Measurements from ENCODE around the gene CDY2B.
"Not testable (repeated sequence)": the region's sequence is repeated elsewhere in the genome, so short reads cannot be mapped to it uniquely, and the experiment has no call there.

The CDY2B gene

DNA sequence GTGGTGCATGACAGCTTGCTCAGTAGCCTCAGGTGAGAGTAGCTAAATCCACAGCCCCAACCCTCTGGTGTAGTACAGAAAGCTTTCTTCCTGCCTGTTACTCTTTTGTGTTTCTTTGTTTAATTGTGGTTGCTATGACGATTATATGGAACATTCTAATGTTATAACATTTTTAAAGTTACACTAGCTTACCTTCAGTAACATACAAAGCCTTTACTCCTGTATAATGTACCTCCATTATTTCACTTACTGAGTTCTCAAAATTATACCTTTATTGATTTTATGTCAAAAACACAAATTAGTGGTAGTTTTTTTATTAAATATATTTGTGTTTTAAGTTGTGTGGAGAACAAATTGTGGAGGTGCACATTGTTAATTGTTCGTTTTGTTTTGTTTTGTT lies at the start of gene CDY2B:
Gene CDY2B (minus strand): TSS at position 101 of the 400 bp plus-strand sequence. CDS start 328 bp downstream, outside the sequence.
- in situ Hi-C loops (cut with MboI; ENCODE audit: low sequenced_read_pairs) = not testable (repeated sequence)

DNA sequence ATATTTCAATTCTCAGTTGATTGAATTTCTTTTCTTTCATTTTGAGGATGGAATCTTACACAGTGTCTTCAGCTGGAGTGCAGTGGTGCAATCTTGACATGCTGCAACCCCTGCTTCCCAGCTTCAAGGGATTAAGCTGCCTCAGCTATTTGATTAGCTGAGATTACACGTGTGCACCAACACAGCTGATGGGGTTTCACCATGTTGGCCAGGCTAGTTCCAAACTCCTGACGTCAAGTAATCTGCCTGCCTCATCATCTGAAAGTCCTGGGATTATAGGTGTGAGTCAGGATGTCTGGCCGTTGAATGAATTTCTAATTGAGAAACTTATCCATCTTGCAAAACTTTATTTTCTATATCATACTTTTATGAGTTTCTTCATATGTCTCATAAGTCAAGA lies 28.0 kb upstream of the CDY2B start:
- in situ Hi-C loops (cut with MboI; ENCODE audit: low sequenced_read_pairs) = not testable (repeated sequence)

- in situ Hi-C loops (cut with MboI; ENCODE audit: low sequenced_read_pairs) = not testable (repeated sequence)
Observed at GRCh38 chrY:17907351-17907750, 27.3 kb upstream of the CDY2B start.

- in situ Hi-C loops (cut with MboI; ENCODE audit: low sequenced_read_pairs) = not testable (repeated sequence)
Observed at GRCh38 chrY:17881697-17882096, 1.7 kb upstream of the CDY2B start.

GRCh38 chrY:17876767-17877166 lies 3.3 kb downstream of the CDY2B start:
- in situ Hi-C loops (cut with MboI; ENCODE audit: low sequenced_read_pairs) = not testable (repeated sequence)

GRCh38 chrY:17875401-17875800 lies 4.6 kb downstream of the CDY2B start:
- in situ Hi-C loops (cut with MboI; ENCODE audit: low sequenced_read_pairs) = not testable (repeated sequence)

GRCh38 chrY:17871194-17871903 lies 8.7 kb downstream of the CDY2B start:
- in situ Hi-C loops (cut with MboI; ENCODE audit: low sequenced_read_pairs) = not testable (repeated sequence)

DNA sequence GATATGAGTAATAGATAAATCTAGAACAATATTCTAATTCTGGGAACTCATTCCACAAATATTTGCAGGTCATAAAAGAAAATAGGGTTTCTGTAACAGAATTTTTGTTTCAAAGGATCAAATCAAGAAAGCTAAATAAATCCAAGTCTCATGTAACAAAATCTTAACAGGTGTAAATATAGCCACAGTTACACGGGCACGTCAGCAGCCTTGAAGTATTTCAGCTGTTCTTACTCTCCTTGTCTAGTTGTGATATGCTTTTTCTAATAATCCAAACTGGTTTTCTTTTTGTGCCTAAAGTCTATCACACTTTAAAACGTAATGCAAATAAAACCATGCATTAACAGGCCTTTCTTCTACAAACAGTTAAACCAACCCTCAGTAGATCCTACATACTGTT lies 9.3 kb downstream of the CDY2B start:
- in situ Hi-C loops (cut with MboI; ENCODE audit: low sequenced_read_pairs) = not testable (repeated sequence)

- in situ Hi-C loops (cut with MboI; ENCODE audit: low sequenced_read_pairs) = not testable (repeated sequence)
Observed at GRCh38 chrY:17867850-17868249, 12.2 kb downstream of the CDY2B start.

- in situ Hi-C loops (cut with MboI; ENCODE audit: low sequenced_read_pairs) = not testable (repeated sequence)
Observed at GRCh38 chrY:17860634-17861033, 19.4 kb downstream of the CDY2B start.

- in situ Hi-C loops (cut with MboI; ENCODE audit: low sequenced_read_pairs) = not testable (repeated sequence)
Observed at GRCh38 chrY:17856963-17857848, 22.8 kb downstream of the CDY2B start.

- in situ Hi-C loops (cut with MboI; ENCODE audit: low sequenced_read_pairs) = not testable (repeated sequence)
Observed at GRCh38 chrY:17856508-17856907, 23.5 kb downstream of the CDY2B start.

- in situ Hi-C loops (cut with MboI; ENCODE audit: low sequenced_read_pairs) = not testable (repeated sequence)
Observed at GRCh38 chrY:17849131-17849530, 30.9 kb downstream of the CDY2B start.

GRCh38 chrY:17832149-17832548 lies 47.9 kb downstream of the CDY2B start:
- in situ Hi-C loops (cut with MboI; ENCODE audit: low sequenced_read_pairs) = not testable (repeated sequence)
